KMS-11 (cell line): ENCODE results near the gene CAT.

Experiments
- H2AFZ ChIP-seq: fragments of 200-600 bp; sonication (generic); 2 replicates; pipeline ENCODE4 v1.6.1; 2016; ENCODE audit warnings: antibody characterized with exemption, mixed run types, low read depth
- H3K27ac ChIP-seq: fragments of 200-600 bp; sonication (generic); 2 replicates; pipeline ENCODE4 v1.6.1; 2016; ENCODE audit warnings: mild to moderate bottlenecking, mixed run types
- H3K27me3 ChIP-seq: fragments of 200-600 bp; sonication (generic); 2 replicates; pipeline ENCODE4 v1.6.1; 2017; ENCODE audit warnings: mild to moderate bottlenecking, low read depth, mixed run types, moderate library complexity; ENCODE audit not compliant: insufficient read depth
- H3K36me3 ChIP-seq: fragments of 200-600 bp; sonication (generic); 2 replicates; pipeline ENCODE4 v1.6.1; 2017; ENCODE audit warnings: mild to moderate bottlenecking, mixed run types; ENCODE audit not compliant: insufficient read depth
- H3K4me1 ChIP-seq: fragments of 200-600 bp; sonication (generic); 2 replicates; pipeline ENCODE4 v1.6.1; 2016; ENCODE audit warnings: mild to moderate bottlenecking, low read depth, mixed run types; ENCODE audit not compliant: poor library complexity, severe bottlenecking
- H3K4me2 ChIP-seq: fragments of 200-600 bp; sonication (generic); 2 replicates; pipeline ENCODE4 v1.7.0; 2016; ENCODE audit warnings: mild to moderate bottlenecking, mixed run types
- H3K4me3 ChIP-seq: fragments of 200-600 bp; sonication (generic); IDR thresholded peaks from 2 replicates; pipeline ENCODE4 v1.6.1; 2017; ENCODE audit warnings: low read depth, low read length, mixed read lengths; ENCODE audit not compliant: insufficient read depth
- H3K79me2 ChIP-seq: fragments of 200-600 bp; sonication (generic); 2 replicates; pipeline ENCODE4 v1.6.1; 2016; ENCODE audit warnings: low read depth, mixed run types; ENCODE audit not compliant: insufficient read depth
- H3K9ac ChIP-seq: fragments of 200-600 bp; sonication (generic); 2 replicates; pipeline ENCODE4 v1.6.1; 2016; ENCODE audit warnings: mild to moderate bottlenecking, mixed run types
- H4K20me1 ChIP-seq: fragments of 200-600 bp; sonication (generic); 2 replicates; pipeline ENCODE4 v1.6.1; 2016; ENCODE audit warnings: mild to moderate bottlenecking, mixed run types; ENCODE audit not compliant: insufficient read depth
- CTCF ChIP-seq: fragments of 200-600 bp; sonication (generic); conservative IDR thresholded peaks from 2 replicates; pipeline ENCODE4 v1.6.1; 2017; ENCODE audit warnings: low read depth, mild to moderate bottlenecking, antibody characterized with exemption, low read length, moderate library complexity, mixed read lengths

CAT gene

DNA sequence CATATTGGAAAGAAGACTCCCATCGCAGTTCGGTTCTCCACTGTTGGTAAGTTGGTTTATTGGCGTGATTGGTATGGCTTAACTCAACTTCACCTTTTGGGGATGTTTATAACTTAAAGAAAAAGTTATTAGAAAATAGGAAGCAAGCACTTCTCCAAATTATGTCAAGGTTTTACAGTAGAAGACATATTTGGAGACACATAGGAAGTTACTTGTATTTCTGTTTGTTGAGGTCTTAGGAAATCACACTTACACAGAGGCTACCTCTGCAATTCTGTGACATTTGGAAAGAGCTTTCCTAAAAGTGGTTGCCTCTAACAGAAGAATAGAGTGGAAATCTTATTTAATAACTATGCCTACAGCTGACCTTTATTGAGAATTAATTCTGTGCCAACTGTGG, 12.3 kb downstream of the CAT start:
- no peaks in the 10 kb centered on the region for H3K36me3 ChIP-seq
- no peak overlapping the region for H3K27ac ChIP-seq
- no peak overlapping the region for H3K4me2 ChIP-seq
- TF ChIP-seq CTCF = no peak
- H3K9ac ChIP-seq = no peak overlapping the region
- H4K20me1 ChIP-seq = no peaks in the 10 kb centered on the region
- H3K79me2 ChIP-seq = no peaks in the 10 kb centered on the region
- H3K27me3 ChIP-seq = no peaks in the 10 kb centered on the region
- H3K4me1 ChIP-seq = peaks cover 19% of the 10 kb centered on the region
- no peak overlapping the region for H2AFZ ChIP-seq
- no peak overlapping the region for H3K4me3 ChIP-seq

DNA sequence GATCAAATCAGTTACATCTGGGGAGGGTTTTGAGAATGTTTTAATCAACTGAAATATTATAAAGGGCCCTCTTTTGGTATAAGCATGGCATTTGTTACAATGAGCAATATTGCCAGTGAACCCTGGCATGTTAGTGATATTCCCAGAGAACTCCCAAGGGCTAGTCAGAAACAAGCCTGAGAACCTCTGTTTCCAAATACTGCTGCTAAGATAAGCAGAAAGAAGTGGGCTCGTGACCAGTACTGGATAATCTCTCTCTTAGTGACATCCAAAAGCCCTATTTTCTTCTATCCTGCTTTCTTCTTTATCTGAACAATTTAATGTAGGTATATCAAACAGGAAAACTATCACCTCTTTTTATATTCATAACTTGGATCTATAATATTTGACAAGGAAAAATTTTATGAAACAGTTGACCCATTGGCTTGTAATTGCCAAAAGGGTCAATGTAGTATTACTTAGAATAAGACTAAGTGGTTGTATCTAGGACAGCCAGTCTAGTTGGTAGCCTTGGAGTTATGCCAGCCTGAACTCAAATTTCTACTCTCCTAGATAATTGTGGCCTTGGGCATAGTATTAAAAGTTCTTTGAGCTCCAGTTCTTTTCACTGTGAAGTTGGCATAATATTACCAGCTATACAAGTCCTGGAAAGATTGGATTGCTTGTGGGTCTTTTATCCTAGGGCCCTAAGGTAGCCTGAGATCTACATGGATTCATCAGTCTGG, 15.7 kb downstream of the CAT start:
- H4K20me1 ChIP-seq = no peaks in the 10 kb centered on the region
- no peak overlapping the region for H2AFZ ChIP-seq
- no peaks in the 10 kb centered on the region for H3K79me2 ChIP-seq
- H3K9ac ChIP-seq = no peak overlapping the region
- H3K36me3 ChIP-seq = no peaks in the 10 kb centered on the region
- no peaks in the 10 kb centered on the region for H3K27me3 ChIP-seq
- H3K27ac ChIP-seq = no peak overlapping the region
- TF ChIP-seq CTCF = no peak
- H3K4me3 ChIP-seq = no peak overlapping the region
- H3K4me2 ChIP-seq = no peak overlapping the region
- H3K4me1 ChIP-seq = peaks cover 3% of the 10 kb centered on the region

GRCh38 chr11:34457607-34458006, 18.9 kb downstream of the CAT start:
- H3K4me1 ChIP-seq = no peaks in the 10 kb centered on the region
- H3K27ac ChIP-seq = no peak overlapping the region
- H3K36me3 ChIP-seq = no peaks in the 10 kb centered on the region
- no peaks in the 10 kb centered on the region for H3K79me2 ChIP-seq
- H3K4me3 ChIP-seq = no peak overlapping the region
- no peak overlapping the region for H3K4me2 ChIP-seq
- no peaks in the 10 kb centered on the region for H3K27me3 ChIP-seq
- no peak overlapping the region for H3K9ac ChIP-seq
- no peak for TF ChIP-seq CTCF
- no peaks in the 10 kb centered on the region for H4K20me1 ChIP-seq
- H2AFZ ChIP-seq = no peak overlapping the region

DNA sequence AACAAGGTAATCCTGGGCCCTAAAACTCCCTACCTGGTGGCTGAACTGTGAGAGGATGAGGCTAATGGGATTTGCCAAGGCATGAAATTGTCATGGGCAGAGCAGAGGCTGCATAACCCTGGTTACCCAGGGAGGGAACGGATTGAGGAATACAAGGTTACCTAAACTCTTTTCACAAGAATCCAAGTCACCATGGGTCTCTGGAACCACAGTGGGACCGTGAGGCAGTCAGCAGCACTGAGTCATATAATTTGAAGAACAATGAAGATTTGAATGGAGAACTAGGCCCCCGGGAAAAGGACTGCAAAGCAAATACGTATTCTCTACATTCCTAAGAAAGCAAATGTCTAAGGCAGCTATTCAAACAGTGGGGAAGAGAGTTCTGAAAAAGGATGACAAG, 19.8 kb downstream of the CAT start:
- no peaks in the 10 kb centered on the region for H3K79me2 ChIP-seq
- H4K20me1 ChIP-seq = no peaks in the 10 kb centered on the region
- no peak overlapping the region for H3K4me3 ChIP-seq
- H3K9ac ChIP-seq = no peak overlapping the region
- H3K4me1 ChIP-seq = no peaks in the 10 kb centered on the region
- H2AFZ ChIP-seq = no peak overlapping the region
- no peak overlapping the region for H3K27ac ChIP-seq
- no peak overlapping the region for H3K4me2 ChIP-seq
- no peaks in the 10 kb centered on the region for H3K27me3 ChIP-seq
- H3K36me3 ChIP-seq = no peaks in the 10 kb centered on the region
- no peak for TF ChIP-seq CTCF
